ENCODE results near the gene BRD3. TPM values are rescaled to one million over a fixed set of nuclear protein-coding genes. Genes with fewer than 3 reads are reported as not detected.

Gene BRD3
- total and polyA plus RNA-seq, 12 donors = 8.4 to 73.1 (median 20.4) TPM

DNA sequence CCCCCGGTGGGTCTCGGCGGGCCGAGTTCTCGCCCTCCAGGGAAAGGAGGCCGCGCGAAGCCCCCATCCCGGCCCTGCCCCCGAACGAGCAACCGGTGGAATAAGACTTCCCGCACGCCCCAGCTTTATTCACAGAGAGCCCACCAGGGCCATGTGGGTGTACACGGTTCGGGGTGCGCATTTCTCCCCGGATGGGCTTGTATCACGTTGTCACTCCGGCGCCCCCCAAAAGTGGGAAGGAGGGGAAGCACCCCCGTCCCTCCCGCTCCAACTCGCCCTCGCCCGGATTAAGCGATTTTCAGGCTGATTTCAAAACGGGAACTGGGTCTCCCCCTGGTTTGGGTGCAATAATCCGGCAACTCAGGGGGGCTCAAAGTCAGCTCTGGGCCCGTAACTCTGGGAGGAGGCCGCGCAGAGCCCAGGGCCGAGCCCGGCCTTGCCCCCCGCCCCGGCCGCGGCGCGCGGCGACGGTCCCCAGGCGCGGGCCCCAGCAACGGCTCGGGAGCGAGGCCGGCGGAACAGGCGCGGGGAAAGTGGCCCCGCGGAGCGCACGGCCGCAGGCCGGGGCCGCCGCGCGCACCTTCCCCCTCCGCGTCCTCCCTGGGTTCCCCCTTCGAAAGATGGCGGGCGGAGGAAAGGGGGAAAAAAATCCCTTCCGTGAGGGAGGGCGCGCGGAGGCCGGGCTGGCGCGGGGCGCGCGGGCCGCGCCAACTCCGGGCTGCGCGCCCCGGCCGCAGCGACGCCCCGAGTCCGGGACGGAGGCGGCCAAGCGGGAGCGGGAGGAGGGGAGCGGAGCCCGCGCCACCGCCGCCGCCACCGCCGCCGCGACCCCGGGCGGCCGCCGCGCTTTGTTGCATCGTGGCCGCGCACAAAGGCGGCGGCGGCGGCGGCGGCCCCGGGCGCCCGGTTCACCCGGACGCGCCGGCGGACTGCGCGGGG, 644 bp downstream of the BRD3 start:
- Histone ChIP-seq H3K27ac (peak overlapping the region; percentile 38 to 85 (median 73)), H3K4me1 (replicated peaks in 1 of 2) (peaks cover 34 to 43% of the 10 kb centered on the region in 2 donors), H3K36me3 (replicated peaks in 1 of 2) (no peaks in the 10 kb centered on the region), H3K9me3 (replicated peaks in 1 of 3) (no peaks in the 10 kb centered on the region), H3K4me3 (peak overlapping the region; percentile 7 to 98 (median 31)), H3K27me3 (no peaks in the 10 kb centered on the region)
- DNase-seq = peak in 5 of 7 donors; percentile 32 to 61 (median 36)
- no peak for TF ChIP-seq POLR2A (IDR thresholded peaks at IDR 0.05)
- TF ChIP-seq, protein P1, sequence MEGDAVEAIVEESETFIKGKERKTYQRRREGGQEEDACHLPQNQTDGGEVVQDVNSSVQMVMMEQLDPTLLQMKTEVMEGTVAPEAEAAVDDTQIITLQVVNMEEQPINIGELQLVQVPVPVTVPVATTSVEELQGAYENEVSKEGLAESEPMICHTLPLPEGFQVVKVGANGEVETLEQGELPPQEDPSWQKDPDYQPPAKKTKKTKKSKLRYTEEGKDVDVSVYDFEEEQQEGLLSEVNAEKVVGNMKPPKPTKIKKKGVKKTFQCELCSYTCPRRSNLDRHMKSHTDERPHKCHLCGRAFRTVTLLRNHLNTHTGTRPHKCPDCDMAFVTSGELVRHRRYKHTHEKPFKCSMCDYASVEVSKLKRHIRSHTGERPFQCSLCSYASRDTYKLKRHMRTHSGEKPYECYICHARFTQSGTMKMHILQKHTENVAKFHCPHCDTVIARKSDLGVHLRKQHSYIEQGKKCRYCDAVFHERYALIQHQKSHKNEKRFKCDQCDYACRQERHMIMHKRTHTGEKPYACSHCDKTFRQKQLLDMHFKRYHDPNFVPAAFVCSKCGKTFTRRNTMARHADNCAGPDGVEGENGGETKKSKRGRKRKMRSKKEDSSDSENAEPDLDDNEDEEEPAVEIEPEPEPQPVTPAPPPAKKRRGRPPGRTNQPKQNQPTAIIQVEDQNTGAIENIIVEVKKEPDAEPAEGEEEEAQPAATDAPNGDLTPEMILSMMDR (IDR thresholded peaks at IDR 0.05) = no peak
- intact Hi-C loops (cut with DNase I) = loop anchor here in 1 of 2 donors (5.0 kb wide), 1 partner anchor 40 kb away; the partner anchor contains the start of gene BRD3OS
- WGBS, 4 donors = 0 to 1% (median 1%) methylated on average over 24 to 125 of the region's 126 CpGs

- intact Hi-C loops (cut with DNase I) = loop anchor here in 1 of 2 donors (5.0 kb wide), 1 partner anchor 39 kb away; the partner anchor contains the start of gene BRD3OS
- 1 to 7% (median 2%) methylated on average over 3 to 9 of the region's 9 CpGs for WGBS, 4 donors
- Histone ChIP-seq H3K9me3 (replicated peaks in 1 of 3) (no peaks in the 10 kb centered on the region), H3K36me3 (replicated peaks in 1 of 2) (no peaks in the 10 kb centered on the region), H3K27me3 (no peaks in the 10 kb centered on the region), H3K4me1 (replicated peaks in 1 of 2) (peaks cover 41 to 49% of the 10 kb centered on the region in 2 donors), H3K27ac (peak overlapping the region; percentile 38 to 85 (median 73)), H3K4me3 (peak overlapping the region; percentile 7 to 98 (median 31))
- DNase-seq = peak in 3 of 7 donors; percentile 16 to 35 (median 22)
- TF ChIP-seq POLR2A (IDR thresholded peaks at IDR 0.05) = no peak
- TF ChIP-seq, protein P1 (IDR thresholded peaks at IDR 0.05) = no peak
Observed at GRCh38 chr9:134066526-134066912, 1.3 kb downstream of the BRD3 start.

DNA sequence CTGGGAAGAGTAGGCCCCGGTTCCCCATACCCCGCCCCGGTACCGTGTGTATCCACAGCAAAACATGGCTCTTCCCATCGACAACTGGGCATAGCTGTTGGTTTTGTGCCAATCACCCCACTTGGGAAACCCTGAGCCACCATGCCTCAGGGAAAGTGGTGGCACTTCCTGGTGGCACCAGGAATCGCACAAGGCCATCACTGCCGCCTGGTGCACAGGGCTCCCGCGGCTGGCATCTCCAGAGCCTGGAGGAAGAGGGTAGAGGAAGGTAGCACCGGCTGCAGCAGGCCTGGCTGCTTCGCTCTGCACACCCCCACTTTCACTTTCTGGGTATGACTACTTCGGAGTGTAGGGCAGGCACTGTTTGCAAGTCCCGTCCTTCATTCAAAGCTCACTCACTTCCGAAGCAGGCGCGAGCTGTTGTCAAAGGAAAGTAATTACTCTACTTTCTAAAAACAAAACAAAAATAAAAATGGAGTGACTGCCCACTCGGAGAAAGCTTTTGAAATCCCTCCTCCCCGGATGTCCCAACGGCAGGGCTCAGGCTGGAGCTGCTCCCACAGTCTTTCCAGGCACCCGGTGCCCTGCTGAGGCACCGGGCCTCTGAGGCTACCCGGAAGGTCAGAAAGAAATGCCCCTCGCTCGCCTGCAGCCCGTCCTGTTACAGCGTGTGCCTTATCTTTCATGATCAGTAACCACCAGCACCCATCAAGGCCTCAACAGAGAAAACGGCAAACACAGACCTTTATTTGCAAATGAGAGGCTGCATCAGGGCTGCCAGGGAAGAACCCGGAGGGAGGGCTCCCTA, 2.0 kb downstream of the BRD3 start:
- H3K27ac ChIP-seq = peak overlapping the region; percentile 38 to 85 (median 73)
- peak overlapping the region in 2 of 4 donors; percentile 47 to 98 for H3K4me3 ChIP-seq
- 0 to 8% (median 7%) methylated on average over 12 to 28 of the region's 28 CpGs for WGBS, 4 donors
- H3K27me3 ChIP-seq = no peaks in the 10 kb centered on the region
- intact Hi-C loops (cut with DNase I) = loop anchor here in 1 of 2 donors (5.0 kb wide), 1 partner anchor 39 kb away; the partner anchor contains the start of gene BRD3OS
- TF ChIP-seq, protein P1 (IDR thresholded peaks at IDR 0.05) = no peak
- peak in 1 of 2 donors; percentile 67 for TF ChIP-seq POLR2A (IDR thresholded peaks at IDR 0.05)
- H3K9me3 ChIP-seq (replicated peaks in 1 of 3) = no peaks in the 10 kb centered on the region
- peaks cover 48 to 56% of the 10 kb centered on the region in 2 donors for H3K4me1 ChIP-seq (replicated peaks in 1 of 2)
- H3K36me3 ChIP-seq (replicated peaks in 1 of 2) = no peaks in the 10 kb centered on the region
- peak; percentile 40 to 84 (median 76) for DNase-seq

Measured in adrenal gland (tissue), 12 donors.